HepG2 (cell line): ENCODE data around the gene PKP3. TPM values are rescaled to one million over a fixed set of nuclear protein-coding genes. Genes with fewer than 3 reads are reported as not detected.

Experiments
- ARNT ChIP-seq: fragments of 450-650 bp; IDR thresholded peaks from 2 replicates; pipeline ENCODE4 v1.6.1; 2017
- BORCS8-MEF2B ChIP-seq: sonication (generic); formaldehyde crosslinking; IDR thresholded peaks from 2 replicates; pipeline ENCODE4 v1.8.0; 2022; ENCODE audit warnings: mild to moderate bottlenecking, missing genetic modification reagents
- ELF4 ChIP-seq: sonication (generic); formaldehyde crosslinking; IDR thresholded peaks from 2 replicates; pipeline ENCODE4 v1.5.0; 2020; ENCODE audit warnings: missing genetic modification reagents, mild to moderate bottlenecking, moderate library complexity, borderline replicate concordance
- FIP1L1 ChIP-seq: fragments of 200-400 bp; formaldehyde crosslinking; IDR thresholded peaks from 2 replicates; pipeline ENCODE4 v1.6.1; 2018; ENCODE audit warnings: low read depth, mild to moderate bottlenecking, low read length, moderate library complexity, borderline replicate concordance; ENCODE audit not compliant: insufficient read depth
- GFI1 ChIP-seq: sonication (generic); formaldehyde crosslinking; IDR thresholded peaks from 2 replicates; pipeline ENCODE4 v1.5.0; 2020; ENCODE audit warnings: missing genetic modification reagents, mild to moderate bottlenecking, borderline replicate concordance
- HNF4A ChIP-seq: sonication (generic); formaldehyde crosslinking; IDR thresholded peaks from 2 replicates; pipeline ENCODE4 v1.4.0; 2020; ENCODE audit warnings: missing genetic modification reagents
- KAT2B ChIP-seq: fragments of 150-350 bp; IDR thresholded peaks from 2 replicates; pipeline ENCODE4 v1.6.1; 2014; ENCODE audit warnings: low read depth, low read length, borderline replicate concordance
- KDM5B ChIP-seq: sonication (generic); formaldehyde crosslinking; IDR thresholded peaks from 2 replicates; pipeline ENCODE4 v1.4.0; 2020; ENCODE audit warnings: missing genetic modification reagents, mild to moderate bottlenecking, borderline replicate concordance
- MAZ ChIP-seq, 2 experiments: sonication (generic) in 1 of 2; formaldehyde crosslinking in 1 of 2; IDR thresholded peaks; 2 replicates each; pipeline versions ENCODE4 v1.5.0 to v1.6.1; 2012 to 2020; ENCODE audit warnings: low read depth in 2 of 2, mild to moderate bottlenecking in 2 of 2, borderline replicate concordance in 1 of 2, improper control_type of control experiment in 1 of 2, low read length in 1 of 2, missing genetic modification reagents in 1 of 2, moderate library complexity in 1 of 2
- NFE2L1 ChIP-seq: sonication (generic); formaldehyde crosslinking; IDR thresholded peaks from 2 replicates; pipeline ENCODE4 v1.4.0; 2020; ENCODE audit warnings: missing genetic modification reagents, mild to moderate bottlenecking, borderline replicate concordance
- NKX3-1 ChIP-seq: sonication (generic); formaldehyde crosslinking; IDR thresholded peaks from 2 replicates; pipeline ENCODE4 v1.5.0; 2020; ENCODE audit warnings: missing genetic modification reagents
- NR2F1 ChIP-seq, 2 experiments: fragments of 450-650 bp in 1 of 2; formaldehyde crosslinking in 1 of 2; IDR thresholded peaks; 2 replicates each; pipeline versions ENCODE4 v1.5.0 to v1.6.1; 2016 to 2020; ENCODE audit warnings: mild to moderate bottlenecking in 1 of 2, missing compliant biosample characterization in 1 of 2, missing genetic modification reagents in 1 of 2, moderate library complexity in 1 of 2
- SRSF4 ChIP-seq: fragments of 200-400 bp; formaldehyde crosslinking; IDR thresholded peaks from one replicate; pipeline ENCODE4 v1.6.1; 2018; ENCODE audit warnings: mild to moderate bottlenecking, low read depth, low read length, moderate library complexity; ENCODE audit not compliant: poor library complexity, severe bottlenecking
- TEAD2 ChIP-seq: sonication (generic); formaldehyde crosslinking; IDR thresholded peaks from 2 replicates; pipeline ENCODE4 v1.9.0; 2021; ENCODE audit warnings: missing genetic modification reagents
- ZBTB34 ChIP-seq: sonication (generic); formaldehyde crosslinking; IDR thresholded peaks from 2 replicates; pipeline ENCODE4 v1.8.0; 2022; ENCODE audit warnings: mild to moderate bottlenecking, missing genetic modification reagents
- ZFP36L2 ChIP-seq: sonication (generic); formaldehyde crosslinking; IDR thresholded peaks from 2 replicates; pipeline ENCODE4 v1.4.0; 2020; ENCODE audit warnings: missing genetic modification reagents
- ZMYM2 ChIP-seq: sonication (generic); formaldehyde crosslinking; IDR thresholded peaks from 2 replicates; pipeline ENCODE4 v1.8.0; 2022; ENCODE audit warnings: mild to moderate bottlenecking, missing genetic modification reagents
- ZNF672 ChIP-seq: sonication (generic); formaldehyde crosslinking; IDR thresholded peaks from 2 replicates; pipeline ENCODE4 v1.8.1; 2022; ENCODE audit warnings: missing genetic modification reagents
- ZNF790 ChIP-seq: sonication (generic); formaldehyde crosslinking; IDR thresholded peaks from 2 replicates; pipeline ENCODE4 v1.8.0; 2022; ENCODE audit warnings: missing genetic modification reagents, mild to moderate bottlenecking, borderline replicate concordance
- ZSCAN12 ChIP-seq: sonication (generic); formaldehyde crosslinking; IDR thresholded peaks from 2 replicates; pipeline ENCODE4 v1.9.0; 2021; ENCODE audit warnings: mild to moderate bottlenecking, missing genetic modification reagents
- ZZZ3 ChIP-seq: sonication (generic); formaldehyde crosslinking; IDR thresholded peaks from 2 replicates; pipeline ENCODE4 v1.4.0; 2020; ENCODE audit warnings: missing genetic modification reagents, mild to moderate bottlenecking, borderline replicate concordance
- polyA plus RNA-seq, 8 experiments: library from polyadenylated mRNA; depleted of rRNA in 3 of 8; stranded (reverse) in 7 of 8; unstranded in 1 of 8; fragments of >200 nt; fragmentation: Illumina TruSeq in 4 of 8; extraction: Trizol in 4 of 8; gene quantifications; 2 replicates each; pipeline versions ENCODE4 v1.2.1 to v1.2.3, GENCODE V29; 2011 to 2016; ENCODE audit warnings: low read depth in 4 of 8, missing spikeins in 1 of 8, mixed read lengths in 1 of 8; ENCODE audit not compliant: insufficient read depth in 1 of 8
- total RNA-seq, 5 experiments: library from RNA; depleted of rRNA; stranded (reverse); fragments of >200 nt; fragmentation: Illumina TruSeq; extraction: Trizol; gene quantifications; 2 replicates each; pipeline ENCODE4 v1.2.3, GENCODE V29; 2016; ENCODE audit warnings: low read depth in 1 of 5
- TF ChIP-seq, protein P1 (sequence below): sonication (generic); formaldehyde crosslinking; IDR thresholded peaks from 2 replicates; pipeline ENCODE4 v1.4.0; 2020; ENCODE audit warnings: missing genetic modification reagents
- TF ChIP-seq, protein P2 (sequence below): IDR thresholded peaks from 2 replicates; pipeline ENCODE4 v1.6.1; 2016; ENCODE audit warnings: low read depth, borderline replicate concordance
- TF ChIP-seq, protein P3 (sequence below): sonication (generic); formaldehyde crosslinking; IDR thresholded peaks from 2 replicates; pipeline ENCODE4 v1.4.0; 2020; ENCODE audit warnings: missing genetic modification reagents

Gene PKP3
- total and polyA plus RNA-seq, 2 of the 13 experiments (the other 11 are each of a cell fraction or from before 2014, with no cell fraction given): 18.0 to 28.7 TPM

GRCh38 chr11:394034-394857 is at the start of gene PKP3 (continued):
- TF ChIP-seq ZNF790 (CRISPR knock-in tag) (no peak), ZMYM2 (CRISPR knock-in tag) (no peak), MAZ (IDR thresholded peaks at IDR 0.05; ENCODE audit: borderline replicate concordance, low read depth, low read length) (no peak), MAZ (CRISPR knock-in tag; IDR thresholded peaks at IDR 0.05; ENCODE audit: low read depth) (peak; percentile 59; the same call in 1 of the 2 replicates), KDM5B (CRISPR knock-in tag) (peak; percentile 77), ZBTB34 (CRISPR knock-in tag) (no peak), NKX3-1 (CRISPR knock-in tag) (peak; percentile 47; the same call in 1 of the 2 replicates), BORCS8-MEF2B (CRISPR knock-in tag) (0 out of 2 replicates have a peak, but pooled peaks have one; percentile 4), HNF4A (no peak), ARNT (no peak), FIP1L1 (no peak), NFE2L1 (CRISPR knock-in tag) (no peak), KAT2B (no peak), SRSF4 (no peak), TEAD2 (CRISPR knock-in tag) (no peak), ZZZ3 (no peak), ELF4 (CRISPR knock-in tag) (no peak), ZFP36L2 (CRISPR knock-in tag) (no peak), NR2F1 (CRISPR knock-in tag; IDR thresholded peaks at IDR 0.05) (peak; percentile 8 to 60; a peak in 2 of 4 replicates), ZSCAN12 (CRISPR knock-in tag) (peak; percentile 58; the same call in 1 of the 2 replicates), ZNF672 (no peak), GFI1 (CRISPR knock-in tag) (no peak)
- TF ChIP-seq, protein P1, sequence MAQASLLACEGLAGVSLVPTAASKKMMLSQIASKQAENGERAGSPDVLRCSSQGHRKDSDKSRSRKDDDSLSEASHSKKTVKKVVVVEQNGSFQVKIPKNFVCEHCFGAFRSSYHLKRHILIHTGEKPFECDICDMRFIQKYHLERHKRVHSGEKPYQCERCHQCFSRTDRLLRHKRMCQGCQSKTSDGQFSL (CRISPR knock-in tag): peak; percentile 24; the same call in 1 of the 2 replicates
- TF ChIP-seq, protein P2, sequence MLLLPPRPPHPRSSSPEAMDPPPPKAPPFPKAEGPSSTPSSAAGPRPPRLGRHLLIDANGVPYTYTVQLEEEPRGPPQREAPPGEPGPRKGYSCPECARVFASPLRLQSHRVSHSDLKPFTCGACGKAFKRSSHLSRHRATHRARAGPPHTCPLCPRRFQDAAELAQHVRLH (CRISPR knock-in tag): no peak
- TF ChIP-seq, protein P3, sequence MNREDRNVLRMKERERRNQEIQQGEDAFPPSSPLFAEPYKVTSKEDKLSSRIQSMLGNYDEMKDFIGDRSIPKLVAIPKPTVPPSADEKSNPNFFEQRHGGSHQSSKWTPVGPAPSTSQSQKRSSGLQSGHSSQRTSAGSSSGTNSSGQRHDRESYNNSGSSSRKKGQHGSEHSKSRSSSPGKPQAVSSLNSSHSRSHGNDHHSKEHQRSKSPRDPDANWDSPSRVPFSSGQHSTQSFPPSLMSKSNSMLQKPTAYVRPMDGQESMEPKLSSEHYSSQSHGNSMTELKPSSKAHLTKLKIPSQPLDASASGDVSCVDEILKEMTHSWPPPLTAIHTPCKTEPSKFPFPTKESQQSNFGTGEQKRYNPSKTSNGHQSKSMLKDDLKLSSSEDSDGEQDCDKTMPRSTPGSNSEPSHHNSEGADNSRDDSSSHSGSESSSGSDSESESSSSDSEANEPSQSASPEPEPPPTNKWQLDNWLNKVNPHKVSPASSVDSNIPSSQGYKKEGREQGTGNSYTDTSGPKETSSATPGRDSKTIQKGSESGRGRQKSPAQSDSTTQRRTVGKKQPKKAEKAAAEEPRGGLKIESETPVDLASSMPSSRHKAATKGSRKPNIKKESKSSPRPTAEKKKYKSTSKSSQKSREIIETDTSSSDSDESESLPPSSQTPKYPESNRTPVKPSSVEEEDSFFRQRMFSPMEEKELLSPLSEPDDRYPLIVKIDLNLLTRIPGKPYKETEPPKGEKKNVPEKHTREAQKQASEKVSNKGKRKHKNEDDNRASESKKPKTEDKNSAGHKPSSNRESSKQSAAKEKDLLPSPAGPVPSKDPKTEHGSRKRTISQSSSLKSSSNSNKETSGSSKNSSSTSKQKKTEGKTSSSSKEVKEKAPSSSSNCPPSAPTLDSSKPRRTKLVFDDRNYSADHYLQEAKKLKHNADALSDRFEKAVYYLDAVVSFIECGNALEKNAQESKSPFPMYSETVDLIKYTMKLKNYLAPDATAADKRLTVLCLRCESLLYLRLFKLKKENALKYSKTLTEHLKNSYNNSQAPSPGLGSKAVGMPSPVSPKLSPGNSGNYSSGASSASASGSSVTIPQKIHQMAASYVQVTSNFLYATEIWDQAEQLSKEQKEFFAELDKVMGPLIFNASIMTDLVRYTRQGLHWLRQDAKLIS (CRISPR knock-in tag): no peak
